H1 (cell line): Measurements from ENCODE around the gene USH2A. TPM values are rescaled to one million over a fixed set of nuclear protein-coding genes. Genes with fewer than 3 reads are reported as not detected.

ENCODE experiments used
- CTCF ChIA-PET: fragments of 300-600 bp; sonication (Branson Sonifier 250); formaldehyde crosslinking; loops from one replicate; lab custom pipeline; 2021; ENCODE audit not compliant: partially characterized antibody; lab: Charles Lee
- POLR2A ChIA-PET: fragments of 300-600 bp; sonication (Branson Sonifier 250); formaldehyde crosslinking; loops from one replicate; lab custom pipeline; 2021; ENCODE audit warnings: inconsistent platforms; ENCODE audit not compliant: partially characterized antibody; lab: Charles Lee
- DNase-seq, 2 experiments: peaks; one replicate each; pipeline versions ENCODE4 v3.0.0 to v3.0.0-alpha.2; 2010 to 2022; ENCODE audit warnings: low spot score in 2 of 2, low read depth in 1 of 2, mixed read lengths in 1 of 2
- FAIRE-seq: peaks from 2 replicates; lab custom pipeline; 2011; peaks lifted over from hg19 to GRCh38; lab: Jason Lieb, UNC
- H2AFZ ChIP-seq: 2 replicates; pipeline ENCODE4 v1.8.1; 2012; ENCODE audit warnings: low read length, inconsistent platforms
- H2AK5ac ChIP-seq: 2 replicates; pipeline ENCODE4 v1.6.1; 2013; ENCODE audit warnings: low read depth, low read length
- H2BK120ac ChIP-seq: replicated peaks from 2 replicates; pipeline ENCODE3; 2013; ENCODE audit warnings: low read depth, low read length, inconsistent platforms
- H2BK12ac ChIP-seq: 2 replicates; pipeline ENCODE4 v1.6.1; 2013; ENCODE audit warnings: low read depth, low read length
- H2BK15ac ChIP-seq: 2 replicates; pipeline ENCODE4 v1.6.1; 2013; ENCODE audit warnings: low read length
- H2BK20ac ChIP-seq: 2 replicates; pipeline ENCODE4 v1.6.1; 2013; ENCODE audit warnings: low read length
- H2BK5ac ChIP-seq: 2 replicates; pipeline ENCODE4 v1.6.1; 2013; ENCODE audit warnings: low read depth, low read length
- H3K14ac ChIP-seq: 2 replicates; pipeline ENCODE4 v1.6.1; 2013; ENCODE audit warnings: inconsistent platforms; ENCODE audit not compliant: insufficient read length
- H3K18ac ChIP-seq: 2 replicates; pipeline ENCODE4 v1.6.1; 2013; ENCODE audit warnings: low read length; ENCODE audit errors: extremely low read depth
- H3K23ac ChIP-seq: 2 replicates; pipeline ENCODE4 v1.6.1; 2013; ENCODE audit warnings: inconsistent platforms; ENCODE audit not compliant: insufficient read length
- H3K23me2 ChIP-seq: 2 replicates; pipeline ENCODE4 v1.6.1; 2013; ENCODE audit warnings: low read depth, low read length
- H3K27ac ChIP-seq: 2 replicates; pipeline ENCODE4 v1.6.1; 2011; ENCODE audit warnings: low read depth, low read length, inconsistent platforms
- H3K27me3 ChIP-seq, 4 experiments: replicated peaks in 1 of 4; 1 replicate in 1 of 4; 2 replicates in 3 of 4; pipeline versions ENCODE4 v1.6.1 to v1.8.1; 2011 to 2013; ENCODE audit warnings: low read length in 3 of 4, mild to moderate bottlenecking in 3 of 4, inconsistent platforms in 2 of 4, mixed read lengths in 2 of 4, moderate library complexity in 1 of 4; ENCODE audit not compliant: control insufficient read depth in 3 of 4, insufficient read depth in 3 of 4; ENCODE audit errors: extremely low read depth in 1 of 4
- H3K36me3 ChIP-seq, 4 experiments: 2 replicates each; pipeline versions ENCODE4 v1.6.1 to v1.8.1; 2011 to 2013; ENCODE audit warnings: mild to moderate bottlenecking in 4 of 4, low read length in 3 of 4, moderate library complexity in 2 of 4, control low read depth in 1 of 4, inconsistent platforms in 1 of 4; ENCODE audit not compliant: insufficient read depth in 4 of 4, control insufficient read depth in 2 of 4
- H3K4ac ChIP-seq: replicated peaks from 2 replicates; pipeline ENCODE3; 2013; ENCODE audit warnings: low read length, low read depth, mixed read lengths, inconsistent platforms; ENCODE audit not compliant: insufficient read length
- H3K4me1 ChIP-seq, 4 experiments: replicated peaks in 1 of 4; 1 replicate in 1 of 4; 2 replicates in 3 of 4; pipeline versions ENCODE4 v1.6.1 to v1.8.1; 2011 to 2013; ENCODE audit warnings: low read length in 3 of 4, inconsistent platforms in 2 of 4, mixed read lengths in 1 of 4; ENCODE audit not compliant: insufficient read depth in 4 of 4, control insufficient read depth in 3 of 4
- H3K4me2 ChIP-seq, 2 experiments: 2 replicates each; pipeline versions ENCODE4 v1.6.1 to v1.8.1; 2011 to 2013; ENCODE audit warnings: low read depth in 2 of 2, low read length in 2 of 2, control low read depth in 1 of 2, inconsistent platforms in 1 of 2, mild to moderate bottlenecking in 1 of 2; ENCODE audit not compliant: insufficient read depth in 1 of 2
- H3K4me3 ChIP-seq, 4 experiments: fragments of 200-600, 300-600 bp in 1 of 4; sonication (generic), shearing (Covaris generic), sonication (Bioruptor Twin) in 1 of 4; 2 replicates each; pipeline versions ENCODE4 v1.5.1 to v1.8.1; 2011 to 2016; ENCODE audit warnings: low read length in 4 of 4, low read depth in 3 of 4, control low read depth in 2 of 4, inconsistent platforms in 2 of 4, mild to moderate bottlenecking in 2 of 4, mixed read lengths in 1 of 4, moderate library complexity in 1 of 4; ENCODE audit not compliant: insufficient read depth in 2 of 4; ENCODE audit errors: extremely low read depth in 1 of 4
- H3K56ac ChIP-seq: replicated peaks from 2 replicates; pipeline ENCODE3; 2013; ENCODE audit warnings: low read depth, mild to moderate bottlenecking, mixed read lengths, low read length, inconsistent platforms; ENCODE audit not compliant: insufficient read length
- H3K79me1 ChIP-seq: 2 replicates; pipeline ENCODE4 v1.6.1; 2013; ENCODE audit warnings: low read depth, low read length, control low read depth
- H3K79me2 ChIP-seq, 2 experiments: 2 replicates each; pipeline versions ENCODE4 v1.6.1 to v1.8.1; 2012 to 2013; ENCODE audit warnings: low read length in 2 of 2, mild to moderate bottlenecking in 2 of 2, inconsistent platforms in 1 of 2; ENCODE audit not compliant: insufficient read depth in 2 of 2, control insufficient read depth in 1 of 2
- H3K9ac ChIP-seq, 4 experiments: replicated peaks in 1 of 4; 1 replicate in 1 of 4; 2 replicates in 3 of 4; pipeline versions ENCODE4 v1.6.1 to v1.8.1; 2011 to 2013; ENCODE audit warnings: low read depth in 3 of 4, low read length in 3 of 4, control low read depth in 2 of 4, mild to moderate bottlenecking in 2 of 4, moderate library complexity in 2 of 4, inconsistent platforms in 1 of 4; ENCODE audit errors: extremely low read depth in 1 of 4
- H3K9me3 ChIP-seq, 2 experiments: 2 replicates each; pipeline versions ENCODE4 v1.6.1 to v1.8.1; 2012 to 2013; ENCODE audit warnings: mild to moderate bottlenecking in 2 of 2, moderate library complexity in 2 of 2, control low read depth in 1 of 2, inconsistent platforms in 1 of 2, low read depth in 1 of 2, low read length in 1 of 2, mixed read lengths in 1 of 2; ENCODE audit not compliant: insufficient read depth in 2 of 2
- H4K20me1 ChIP-seq, 2 experiments: replicated peaks in 1 of 2; 2 replicates each; pipeline versions ENCODE3 to v1.8.1; 2011 to 2013; ENCODE audit warnings: inconsistent platforms in 2 of 2, low read length in 2 of 2, mild to moderate bottlenecking in 1 of 2; ENCODE audit not compliant: insufficient read depth in 2 of 2, control insufficient read depth in 1 of 2
- H4K5ac ChIP-seq: 2 replicates; pipeline ENCODE4 v1.6.1; 2013; ENCODE audit warnings: low read length, low read depth, mixed read lengths, inconsistent platforms; ENCODE audit not compliant: insufficient read length
- H4K8ac ChIP-seq: 2 replicates; pipeline ENCODE4 v1.8.0; 2013; ENCODE audit warnings: mild to moderate bottlenecking, moderate library complexity, low read length, inconsistent platforms; ENCODE audit not compliant: insufficient read depth; ENCODE audit errors: extremely low read depth
- H4K91ac ChIP-seq: replicated peaks from 2 replicates; pipeline ENCODE3; 2013; ENCODE audit warnings: low read length, mixed read lengths, inconsistent platforms; ENCODE audit not compliant: insufficient read length
- BACH1 ChIP-seq: IDR thresholded peaks from 2 replicates; pipeline ENCODE4 v1.6.1; 2012; ENCODE audit warnings: low read length, improper control_type of control experiment
- BCL11A ChIP-seq, 2 experiments: IDR thresholded peaks; one replicate each; pipeline ENCODE4 v1.6.1; 2011; ENCODE audit warnings: low read depth in 2 of 2, low read length in 2 of 2, mild to moderate bottlenecking in 2 of 2
- CREB1 ChIP-seq: IDR thresholded peaks from 2 replicates; pipeline ENCODE4 v1.6.1; 2012; ENCODE audit warnings: inconsistent platforms
- EGR1 ChIP-seq: IDR thresholded peaks from 2 replicates; pipeline ENCODE4 v1.6.1; 2011; ENCODE audit warnings: low read depth, low read length, borderline replicate concordance
- FOSL1 ChIP-seq: IDR thresholded peaks from 2 replicates; pipeline ENCODE4 v1.6.1; 2011; ENCODE audit warnings: mild to moderate bottlenecking, low read depth, low read length, moderate library complexity; ENCODE audit not compliant: insufficient read depth
- KDM4A ChIP-seq: IDR thresholded peaks from one replicate; pipeline ENCODE4 v1.7.1; 2012; ENCODE audit warnings: low read depth, mild to moderate bottlenecking, moderate library complexity, low read length, inconsistent platforms; ENCODE audit not compliant: severe bottlenecking
- POLR2AphosphoS5 ChIP-seq: IDR thresholded peaks from 2 replicates; pipeline ENCODE4 v1.6.1; 2011; ENCODE audit warnings: low read depth, low read length
- POU5F1 ChIP-seq: IDR thresholded peaks from 2 replicates; pipeline ENCODE4 v1.6.1; 2011; ENCODE audit warnings: low read depth, mild to moderate bottlenecking, low read length, moderate library complexity
- RAD21 ChIP-seq, 2 experiments: IDR thresholded peaks in 1 of 2; conservative IDR thresholded peaks in 1 of 2; 2 replicates each; pipeline ENCODE4 v1.6.1; 2011; ENCODE audit warnings: low read depth in 2 of 2, low read length in 2 of 2, improper control_type of control experiment in 1 of 2, inconsistent platforms in 1 of 2, mild to moderate bottlenecking in 1 of 2, moderate library complexity in 1 of 2
- RFX5 ChIP-seq: IDR thresholded peaks from 2 replicates; pipeline ENCODE4 v1.6.1; 2011; ENCODE audit warnings: low read depth, low read length, improper control_type of control experiment, borderline replicate concordance
- SP1 ChIP-seq: IDR thresholded peaks from 2 replicates; pipeline ENCODE4 v1.6.1; 2011; ENCODE audit warnings: low read depth, low read length
- SUZ12 ChIP-seq: fragments of 200-600 bp; sonication (generic); IDR thresholded peaks from 2 replicates; pipeline ENCODE4 v1.6.1; 2012; ENCODE audit warnings: mild to moderate bottlenecking, inconsistent platforms, low read length, moderate library complexity, mixed read lengths
- TAF7 ChIP-seq: optimal IDR thresholded peaks from 2 replicates; pipeline ENCODE3; 2011; ENCODE audit warnings: low read depth, mild to moderate bottlenecking, inconsistent platforms, low read length, moderate library complexity, borderline replicate concordance
- TBP ChIP-seq: IDR thresholded peaks from 2 replicates; pipeline ENCODE4 v1.6.1; 2011; ENCODE audit warnings: low read depth, low read length, improper control_type of control experiment
- WGBS, 2 experiments: shearing (Covaris generic) in 1 of 2; methylation state at CpG; one replicate each; pipeline versions ENCODE4 v1.1.6 to v1.1.7; 2013 to 2015; ENCODE audit warnings: low lambda C conversion rate in 2 of 2, mixed read lengths in 2 of 2, inconsistent platforms in 1 of 2, low coverage in 1 of 2, missing lambda C conversion rate in 1 of 2; ENCODE audit not compliant: insufficient replicate concordance in 2 of 2, insufficient coverage in 1 of 2, insufficient read length in 1 of 2; ENCODE audit errors: extremely low coverage in 1 of 2, missing lambda C conversion rate in 1 of 2; 5-methylcytosine and 5-hydroxymethylcytosine counted together
- polyA plus RNA-seq, 7 experiments: library from polyadenylated mRNA; depleted of rRNA in 3 of 7; stranded (reverse) in 5 of 7; unstranded in 2 of 7; fragments of >200 nt in 5 of 7; fragments of 200-250 nt in 2 of 7; gene quantifications; 1 replicate in 5 of 7; 2 replicates in 1 of 7; 4 replicates in 1 of 7; pipeline versions ENCODE4 v1.2.1 to v1.2.3, GENCODE V29; 2011 to 2013; ENCODE audit warnings: missing spikeins in 2 of 7, mixed read lengths in 2 of 7
- total RNA-seq: library from RNA; stranded (reverse); fragmentation: NEBNext Ultra II Directional; extraction: Animal tissue kit (Norgen Biotek cat#: 25700); gene quantifications from 2 replicates; pipeline ENCODE4 v1.2.1, GENCODE V29; 2021
- TF ChIP-seq, protein P1 (sequence below): IDR thresholded peaks from 2 replicates; pipeline ENCODE4 v1.6.1; 2011; ENCODE audit warnings: low read depth, mild to moderate bottlenecking, low read length; ENCODE audit not compliant: insufficient read depth

Gene USH2A
- total and polyA plus RNA-seq, 2 of the 8 experiments (the other 6 are each of a cell fraction or from before 2014, with no cell fraction given), result 0.02 to 0.17 TPM

DNA sequence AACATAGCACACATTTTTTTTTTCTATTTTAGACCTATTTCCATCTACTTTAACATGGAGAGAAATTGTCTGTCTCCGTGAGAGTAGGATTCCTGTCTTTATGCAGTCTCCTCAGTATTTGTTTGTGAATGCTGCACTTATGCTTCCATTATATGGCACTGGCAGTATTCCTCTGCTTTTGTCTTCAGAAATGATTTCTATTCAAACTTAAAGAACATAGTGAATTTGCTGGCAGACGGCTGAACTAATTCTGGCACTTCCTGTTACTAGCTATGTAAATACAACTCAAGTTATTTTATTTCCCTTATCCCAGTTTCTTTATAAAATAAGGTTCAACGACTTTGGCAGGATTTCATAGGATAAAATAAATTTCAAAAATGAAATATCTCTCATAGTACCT is 810.9 kb downstream of the USH2A start:
- CTCF ChIA-PET, result no interaction called here
- H2BK120ac ChIP-seq, result no peak overlapping the region
- H3K23me2 ChIP-seq, result no peaks in the 10 kb centered on the region
- no peak for DNase-seq
- H2BK15ac ChIP-seq, result no peak overlapping the region
- no peak overlapping the region for H3K9ac ChIP-seq
- H4K20me1 ChIP-seq, result no peaks in the 10 kb centered on the region
- no peak overlapping the region for H4K8ac ChIP-seq
- H3K18ac ChIP-seq, result no peak overlapping the region
- no peak overlapping the region for H2BK12ac ChIP-seq
- H3K27ac ChIP-seq, result no peak overlapping the region
- peaks cover 0 to 12% of the 10 kb centered on the region in 2 experiments; a peak in 1 of 4 replicates for H3K79me2 ChIP-seq
- H3K36me3 ChIP-seq, result peaks cover 0 to 44% (median 20%) of the 10 kb centered on the region in 4 experiments; a peak in 5 of 8 replicates
- no peak overlapping the region for H3K56ac ChIP-seq
- H3K79me1 ChIP-seq, result no peaks in the 10 kb centered on the region
- no peak overlapping the region for H4K91ac ChIP-seq
- no peak overlapping the region for H3K23ac ChIP-seq
- H2BK5ac ChIP-seq, result no peak overlapping the region
- no peak overlapping the region for H2AK5ac ChIP-seq
- FAIRE-seq, result no peak
- no peak overlapping the region for H3K14ac ChIP-seq
- H3K4me2 ChIP-seq, result no peak overlapping the region
- H2AFZ ChIP-seq, result no peak overlapping the region
- H3K4me1 ChIP-seq, result peaks cover 0 to 6% (median 0%) of the 10 kb centered on the region in 4 experiments; a peak in 1 of 7 replicates
- H3K4ac ChIP-seq, result no peak overlapping the region
- no peak overlapping the region for H4K5ac ChIP-seq
- WGBS, 2 experiments, result 93% methylated on average over 3 of the region's 3 CpGs; no CpG with 5 or more reads in 1 of the 2 experiments
- H2BK20ac ChIP-seq, result no peak overlapping the region
- H3K4me3 ChIP-seq, result no peak overlapping the region
- H3K9me3 ChIP-seq, result no peaks in the 10 kb centered on the region
- no peaks in the 10 kb centered on the region for H3K27me3 ChIP-seq
- POLR2A ChIA-PET, result no interaction called here
- TF ChIP-seq FOSL1 (no peak), BACH1 (no peak), RFX5 (no peak), RAD21 (IDR thresholded peaks at IDR 0.05 in 1 of 2, conservative IDR thresholded peaks at IDR 0.05 in 1 of 2; ENCODE audit: low read depth in 2 of 2, low read length in 2 of 2) (no peak), TAF7 (no peak), SP1 (no peak), SUZ12 (no peak), EGR1 (no peak), POLR2AphosphoS5 (no peak), KDM4A (no peak), TBP (no peak), POU5F1 (no peak), BCL11A (IDR thresholded peaks at IDR 0.05; ENCODE audit: low read depth in 2 of 2, low read length in 2 of 2) (no peak), CREB1 (no peak)
- TF ChIP-seq, protein P1, sequence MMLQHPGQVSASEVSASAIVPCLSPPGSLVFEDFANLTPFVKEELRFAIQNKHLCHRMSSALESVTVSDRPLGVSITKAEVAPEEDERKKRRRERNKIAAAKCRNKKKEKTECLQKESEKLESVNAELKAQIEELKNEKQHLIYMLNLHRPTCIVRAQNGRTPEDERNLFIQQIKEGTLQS, result no peak
